Colonic mucosa (tissue), 4 donors: ENCODE measurements around the gene MYH15. TPM values are rescaled to one million over a fixed set of nuclear protein-coding genes. Genes with fewer than 3 reads are reported as not detected.

ENCODE experiments used
- DNase-seq: peaks from one replicate; pipeline ENCODE4 v3.0.0-alpha.2; 2020
- H3K27ac ChIP-seq: fragments of 200-600 bp; one replicate; pipeline ENCODE4 v1.8.0; 2021
- H3K27me3 ChIP-seq: fragments of 200-600 bp; one replicate; pipeline ENCODE4 v1.8.0; 2021
- H3K36me3 ChIP-seq: fragments of 200-600 bp; one replicate; pipeline ENCODE4 v1.8.0; 2021
- H3K4me1 ChIP-seq: fragments of 200-600 bp; one replicate; pipeline ENCODE4 v1.8.0; 2021; ENCODE audit warnings: mild to moderate bottlenecking
- H3K4me3 ChIP-seq: fragments of 200-600 bp; one replicate; pipeline ENCODE4 v1.8.0; 2021
- H3K9ac ChIP-seq, 2 donors: one replicate each; pipeline ENCODE4 v1.7.0; 2013; ENCODE audit warnings: control low read depth in 2 of 2, low read depth in 2 of 2, low read length in 2 of 2
- H3K9me3 ChIP-seq: fragments of 200-600 bp; one replicate; pipeline ENCODE4 v1.8.0; 2021
- CTCF ChIP-seq: fragments of 200-600 bp; IDR thresholded peaks from one replicate; pipeline ENCODE4 v1.8.0; 2022; ENCODE audit warnings: antibody characterized with exemption, mild to moderate bottlenecking
- intact Hi-C: fragments of 100-400 bp; cut with DNase I; formaldehyde crosslinking; loops from one replicate; pipeline ENCODE4 v1.14.1; 2022
- total RNA-seq, 2 donors: library from RNA; stranded (reverse); fragmentation: NEBNext Ultra II Directional in 1 of 2; extraction: Animal tissue kit (Norgen Biotek cat#: 25700) in 1 of 2; gene quantifications; one replicate each; pipeline ENCODE4 v1.2.1, GENCODE V29; 2021
- donor health status: healthy.
- donor health status: DM: no; HTN: no; CAD: no.
- donor health status: DM: no; HTN: no; CAD: no.

Gene MYH15
- total RNA-seq, 2 donors from 2014 or later: 0.13 to 0.44 TPM

- H3K4me3 ChIP-seq: no peak overlapping the region
- H3K27ac ChIP-seq: no peak overlapping the region
- no peaks in the 10 kb centered on the region for H3K9me3 ChIP-seq
- H3K36me3 ChIP-seq: no peaks in the 10 kb centered on the region
- intact Hi-C loops: no loop called here
- no peaks in the 10 kb centered on the region for H3K4me1 ChIP-seq
- no peak for TF ChIP-seq CTCF
- no peaks in the 10 kb centered on the region for H3K27me3 ChIP-seq
- DNase-seq: no peak
- no peak overlapping the region for H3K9ac ChIP-seq
Measured at GRCh38 chr3:108354562-108354961, 155.8 kb downstream of the MYH15 start.

GRCh38 chr3:108352176-108352575 lies 158.2 kb downstream of the MYH15 start:
- H3K27me3 ChIP-seq: no peaks in the 10 kb centered on the region
- no peaks in the 10 kb centered on the region for H3K36me3 ChIP-seq
- no peak overlapping the region for H3K4me3 ChIP-seq
- no peak for TF ChIP-seq CTCF
- H3K9me3 ChIP-seq: no peaks in the 10 kb centered on the region
- H3K4me1 ChIP-seq: no peaks in the 10 kb centered on the region
- no peak overlapping the region for H3K27ac ChIP-seq
- no peak overlapping the region for H3K9ac ChIP-seq
- DNase-seq: no peak
- intact Hi-C loops: no loop called here

- Histone ChIP-seq H3K4me3 (no peak overlapping the region), H3K36me3 (no peaks in the 10 kb centered on the region), H3K27ac (no peak overlapping the region), H3K27me3 (no peaks in the 10 kb centered on the region), H3K9me3 (no peaks in the 10 kb centered on the region), H3K4me1 (no peaks in the 10 kb centered on the region), H3K9ac (no peak overlapping the region)
- DNase-seq: no peak
- intact Hi-C loops: no loop called here
- TF ChIP-seq CTCF: no peak
Measured at GRCh38 chr3:108346301-108347227, 163.8 kb downstream of the MYH15 start.

- intact Hi-C loops: no loop called here
- H3K9ac ChIP-seq: no peak overlapping the region
- TF ChIP-seq CTCF: no peak
- H3K4me1 ChIP-seq: no peaks in the 10 kb centered on the region
- DNase-seq: no peak
- no peak overlapping the region for H3K4me3 ChIP-seq
- no peak overlapping the region for H3K27ac ChIP-seq
- no peaks in the 10 kb centered on the region for H3K27me3 ChIP-seq
- H3K36me3 ChIP-seq: no peaks in the 10 kb centered on the region
- H3K9me3 ChIP-seq: no peaks in the 10 kb centered on the region
Measured at GRCh38 chr3:108345492-108346205, 164.7 kb downstream of the MYH15 start.

GRCh38 chr3:108343491-108343890 lies 166.9 kb downstream of the MYH15 start:
- Histone ChIP-seq H3K9me3 (no peaks in the 10 kb centered on the region), H3K4me3 (no peak overlapping the region), H3K4me1 (no peaks in the 10 kb centered on the region), H3K27me3 (no peaks in the 10 kb centered on the region), H3K9ac (no peak overlapping the region), H3K27ac (no peak overlapping the region), H3K36me3 (no peaks in the 10 kb centered on the region)
- TF ChIP-seq CTCF: no peak
- intact Hi-C loops: no loop called here
- no peak for DNase-seq
